HL-60 (cell line): ENCODE measurements around the gene ATP10A.

Source experiments
- GABPA ChIP-seq: IDR thresholded peaks from 2 replicates; pipeline ENCODE4 v1.6.1; 2012; ENCODE audit warnings: low read depth
- POLR2AphosphoS5 ChIP-seq: IDR thresholded peaks from 2 replicates; pipeline ENCODE4 v1.6.1; 2012; ENCODE audit warnings: low read depth
- TF ChIP-seq, protein P1 (sequence below): IDR thresholded peaks from one replicate; pipeline ENCODE4 v1.5.1; 2011; ENCODE audit warnings: low read length, control low read depth, inconsistent platforms; ENCODE audit not compliant: insufficient read depth

DNA sequence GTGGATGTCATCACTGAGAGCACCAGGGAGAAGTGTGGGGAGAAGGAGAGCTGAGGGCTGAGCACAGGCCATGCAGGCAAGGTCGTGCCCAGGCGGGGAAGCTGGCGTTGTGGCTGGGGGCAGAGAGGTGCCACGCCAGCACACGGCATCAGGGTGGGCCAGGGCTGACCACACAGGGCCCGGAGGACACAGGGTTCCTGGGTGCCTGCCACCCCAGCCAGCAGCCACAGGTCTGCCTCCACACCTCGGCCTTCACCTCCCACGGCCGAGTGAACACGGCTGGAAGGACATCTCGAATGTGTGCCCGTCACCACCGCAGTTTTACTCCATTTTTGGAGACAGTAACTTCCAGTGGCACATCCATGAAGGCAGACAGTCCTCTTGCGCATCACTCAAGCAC is 77.1 kb downstream of the ATP10A start:
- TF ChIP-seq, protein P1, sequence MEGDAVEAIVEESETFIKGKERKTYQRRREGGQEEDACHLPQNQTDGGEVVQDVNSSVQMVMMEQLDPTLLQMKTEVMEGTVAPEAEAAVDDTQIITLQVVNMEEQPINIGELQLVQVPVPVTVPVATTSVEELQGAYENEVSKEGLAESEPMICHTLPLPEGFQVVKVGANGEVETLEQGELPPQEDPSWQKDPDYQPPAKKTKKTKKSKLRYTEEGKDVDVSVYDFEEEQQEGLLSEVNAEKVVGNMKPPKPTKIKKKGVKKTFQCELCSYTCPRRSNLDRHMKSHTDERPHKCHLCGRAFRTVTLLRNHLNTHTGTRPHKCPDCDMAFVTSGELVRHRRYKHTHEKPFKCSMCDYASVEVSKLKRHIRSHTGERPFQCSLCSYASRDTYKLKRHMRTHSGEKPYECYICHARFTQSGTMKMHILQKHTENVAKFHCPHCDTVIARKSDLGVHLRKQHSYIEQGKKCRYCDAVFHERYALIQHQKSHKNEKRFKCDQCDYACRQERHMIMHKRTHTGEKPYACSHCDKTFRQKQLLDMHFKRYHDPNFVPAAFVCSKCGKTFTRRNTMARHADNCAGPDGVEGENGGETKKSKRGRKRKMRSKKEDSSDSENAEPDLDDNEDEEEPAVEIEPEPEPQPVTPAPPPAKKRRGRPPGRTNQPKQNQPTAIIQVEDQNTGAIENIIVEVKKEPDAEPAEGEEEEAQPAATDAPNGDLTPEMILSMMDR, result no peak
- TF ChIP-seq GABPA (no peak), POLR2AphosphoS5 (no peak)
